ENCODE measurements around the gene CCDC198.
A peak's percentile ranks its signal among the peaks of the same experiment; 100 is the strongest.

CCDC198 gene

GRCh38 chr14:57491640-57492039 is 2.0 kb downstream of the CCDC198 start:
- no peak for TF ChIP-seq JUND (IDR thresholded peaks at IDR 0.05; ENCODE audit: low read depth)
- DNase-seq (ENCODE audit: low read depth in 1 of 2, low spot score in 1 of 2), result no peak
- in situ Hi-C loops (cut with HindIII; ENCODE audit: low pct_unique_long_range_greater_than_20kb, low sequenced_read_pairs), result no loop called here

GRCh38 chr14:57487771-57488170 is 5.9 kb downstream of the CCDC198 start:
- no peak for DNase-seq (ENCODE audit: low read depth in 1 of 2, low spot score in 1 of 2)
- in situ Hi-C loops (cut with HindIII; ENCODE audit: low pct_unique_long_range_greater_than_20kb, low sequenced_read_pairs), result no loop called here
- TF ChIP-seq JUND (IDR thresholded peaks at IDR 0.05; ENCODE audit: low read depth), result no peak

GRCh38 chr14:57486767-57487379 is 6.8 kb downstream of the CCDC198 start:
- in situ Hi-C loops (cut with HindIII; ENCODE audit: low pct_unique_long_range_greater_than_20kb, low sequenced_read_pairs), result no loop called here
- DNase-seq (ENCODE audit: low read depth in 1 of 2, low spot score in 1 of 2), result peak; percentile 57 to 76

GRCh38 chr14:57485635-57486034 is 8.0 kb downstream of the CCDC198 start:
- no peak for DNase-seq (ENCODE audit: low read depth in 1 of 2, low spot score in 1 of 2)
- in situ Hi-C loops (cut with HindIII; ENCODE audit: low pct_unique_long_range_greater_than_20kb, low sequenced_read_pairs), result no loop called here
- TF ChIP-seq JUND (IDR thresholded peaks at IDR 0.05; ENCODE audit: low read depth), result no peak

More at GRCh38 chr14:57486767-57487379, 6.8 kb downstream of the CCDC198 start:
- TF ChIP-seq JUND (IDR thresholded peaks at IDR 0.05; ENCODE audit: low read depth), result no peak

GRCh38 chr14:57482120-57482519 is 11.5 kb downstream of the CCDC198 start:
- no peak for DNase-seq (ENCODE audit: low read depth in 1 of 2, low spot score in 1 of 2)
- TF ChIP-seq JUND (IDR thresholded peaks at IDR 0.05; ENCODE audit: low read depth), result no peak
- in situ Hi-C loops (cut with HindIII; ENCODE audit: low pct_unique_long_range_greater_than_20kb, low sequenced_read_pairs), result no loop called here

GRCh38 chr14:57480051-57480450 is 13.6 kb downstream of the CCDC198 start:
- in situ Hi-C loops (cut with HindIII; ENCODE audit: low pct_unique_long_range_greater_than_20kb, low sequenced_read_pairs), result no loop called here
- DNase-seq (ENCODE audit: low read depth in 1 of 2, low spot score in 1 of 2), result no peak
- no peak for TF ChIP-seq JUND (IDR thresholded peaks at IDR 0.05; ENCODE audit: low read depth)

- in situ Hi-C loops (cut with HindIII; ENCODE audit: low pct_unique_long_range_greater_than_20kb, low sequenced_read_pairs), result no loop called here
- no peak for TF ChIP-seq JUND (IDR thresholded peaks at IDR 0.05; ENCODE audit: low read depth)
- no peak for DNase-seq (ENCODE audit: low read depth in 1 of 2, low spot score in 1 of 2)
Measured at GRCh38 chr14:57479197-57479596, 14.5 kb downstream of the CCDC198 start.

GRCh38 chr14:57478050-57478449 is 15.6 kb downstream of the CCDC198 start:
- TF ChIP-seq JUND (IDR thresholded peaks at IDR 0.05; ENCODE audit: low read depth), result no peak
- no peak for DNase-seq (ENCODE audit: low read depth in 1 of 2, low spot score in 1 of 2)
- in situ Hi-C loops (cut with HindIII; ENCODE audit: low pct_unique_long_range_greater_than_20kb, low sequenced_read_pairs), result no loop called here

- in situ Hi-C loops (cut with HindIII; ENCODE audit: low pct_unique_long_range_greater_than_20kb, low sequenced_read_pairs), result no loop called here
- TF ChIP-seq JUND (IDR thresholded peaks at IDR 0.05; ENCODE audit: low read depth), result no peak
Measured at GRCh38 chr14:57470909-57471308, 22.7 kb downstream of the CCDC198 start.

GRCh38 chr14:57464008-57464730 is 29.5 kb downstream of the CCDC198 start:
- DNase-seq (ENCODE audit: low read depth in 1 of 2, low spot score in 1 of 2), result no peak
- no peak for TF ChIP-seq JUND (IDR thresholded peaks at IDR 0.05; ENCODE audit: low read depth)
- in situ Hi-C loops (cut with HindIII; ENCODE audit: low pct_unique_long_range_greater_than_20kb, low sequenced_read_pairs), result no loop called here

More at GRCh38 chr14:57470909-57471308, 22.7 kb downstream of the CCDC198 start:
- no peak for DNase-seq (ENCODE audit: low read depth in 1 of 2, low spot score in 1 of 2)

- in situ Hi-C loops (cut with HindIII; ENCODE audit: low pct_unique_long_range_greater_than_20kb, low sequenced_read_pairs), result no loop called here
- no peak for TF ChIP-seq JUND (IDR thresholded peaks at IDR 0.05; ENCODE audit: low read depth)
Measured at GRCh38 chr14:57462551-57462950, 31.1 kb downstream of the CCDC198 start.

GRCh38 chr14:57461777-57462320 is 31.8 kb downstream of the CCDC198 start:
- no peak for DNase-seq (ENCODE audit: low read depth in 1 of 2, low spot score in 1 of 2)
- in situ Hi-C loops (cut with HindIII; ENCODE audit: low pct_unique_long_range_greater_than_20kb, low sequenced_read_pairs), result no loop called here
- no peak for TF ChIP-seq JUND (IDR thresholded peaks at IDR 0.05; ENCODE audit: low read depth)

More at GRCh38 chr14:57462551-57462950, 31.1 kb downstream of the CCDC198 start:
- DNase-seq (ENCODE audit: low read depth in 1 of 2, low spot score in 1 of 2), result no peak

- no peak for TF ChIP-seq JUND (IDR thresholded peaks at IDR 0.05; ENCODE audit: low read depth)
- DNase-seq (ENCODE audit: low read depth in 1 of 2, low spot score in 1 of 2), result no peak
- in situ Hi-C loops (cut with HindIII; ENCODE audit: low pct_unique_long_range_greater_than_20kb, low sequenced_read_pairs), result no loop called here
Measured at GRCh38 chr14:57435923-57436322, 57.7 kb downstream of the CCDC198 start.
